NK-92 treated with Interleukin-12 subunit alpha and Interleukin-12 subunit beta, amount 100 ng/mL, for 24 hours (cell line): ENCODE measurements around the gene ALOX5AP.
"Not testable (repeated sequence)": the region's sequence is repeated elsewhere in the genome, so short reads cannot be mapped to it uniquely, and the experiment has no call there.

Experiments
- DNase-seq: peaks from one replicate; lab custom pipeline; 2025; lab: John Stamatoyannopoulos, UW

ALOX5AP gene

DNA sequence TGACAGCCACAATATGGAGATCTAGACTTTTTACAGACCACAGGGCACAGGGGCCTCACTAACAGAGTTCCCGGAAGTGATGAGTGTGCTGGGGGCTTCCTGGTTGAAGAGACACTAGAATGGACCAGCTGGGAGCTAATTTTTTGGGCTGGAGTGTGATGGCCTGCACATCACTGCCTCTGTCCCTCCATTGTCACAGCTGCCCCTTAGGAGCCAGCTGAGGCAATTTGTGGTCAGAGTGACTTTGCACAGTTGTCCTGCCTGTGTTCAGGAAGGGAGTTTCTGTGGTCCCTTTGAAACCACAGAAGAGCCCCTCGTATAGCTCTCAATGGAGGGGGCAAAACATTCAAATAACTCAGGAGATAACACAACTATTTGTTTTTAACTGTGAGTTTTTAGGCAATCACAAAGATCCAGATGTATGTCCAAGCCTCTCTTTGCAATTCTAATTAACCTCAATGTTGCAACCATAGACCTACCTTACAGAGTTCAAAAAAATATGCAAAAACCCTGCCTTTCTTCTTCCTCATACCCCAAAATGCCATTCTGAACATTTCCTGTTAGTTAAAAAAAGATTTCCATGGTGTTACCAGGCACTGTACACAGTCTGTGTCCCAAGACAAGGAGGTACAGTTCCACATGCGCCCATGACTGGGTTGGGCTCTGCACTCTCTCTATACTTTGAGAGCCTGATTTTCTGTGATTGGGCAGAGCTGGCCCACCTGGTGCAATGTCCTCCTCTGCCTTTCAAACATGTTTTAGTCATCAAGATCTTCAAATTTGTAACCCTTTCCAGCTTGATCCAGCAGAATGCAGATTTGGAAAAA is 2.4 kb downstream of the ALOX5AP start:
- DNase-seq: peak; percentile 55

DNA sequence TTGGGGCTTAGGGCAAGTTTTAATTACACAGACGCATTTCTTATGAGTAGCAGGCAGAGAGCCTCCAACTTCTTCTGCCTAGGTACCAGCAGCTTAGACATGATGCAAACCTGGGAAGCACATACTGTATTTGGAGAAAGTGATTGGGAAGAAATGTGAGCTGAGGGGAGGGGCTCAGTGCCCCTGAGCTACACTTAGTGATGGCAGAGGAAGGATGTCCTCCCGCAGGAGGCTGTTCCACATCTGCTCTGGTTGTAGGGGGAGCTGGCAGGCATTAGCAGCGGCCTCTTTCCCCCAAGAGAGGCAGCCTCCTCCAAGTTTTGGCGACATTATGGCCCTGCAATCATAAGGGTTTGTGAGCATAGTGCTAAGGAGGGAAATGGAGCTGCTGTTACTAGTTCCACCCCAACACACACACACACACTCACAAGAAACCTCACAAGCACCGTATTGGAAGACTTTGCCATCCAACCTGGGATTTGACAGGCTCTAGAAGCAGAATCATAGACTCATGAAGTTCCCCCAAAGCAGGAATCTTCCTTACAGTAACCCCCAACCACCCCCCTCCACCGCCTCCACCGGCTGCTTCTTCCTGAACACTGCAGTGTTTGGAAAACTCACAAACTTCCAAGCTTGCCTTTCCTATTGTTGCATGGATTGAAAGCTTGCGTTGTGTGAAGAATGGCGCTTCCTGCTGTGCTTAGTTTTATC is 3.3 kb downstream of the ALOX5AP start:
- no peak for DNase-seq

DNA sequence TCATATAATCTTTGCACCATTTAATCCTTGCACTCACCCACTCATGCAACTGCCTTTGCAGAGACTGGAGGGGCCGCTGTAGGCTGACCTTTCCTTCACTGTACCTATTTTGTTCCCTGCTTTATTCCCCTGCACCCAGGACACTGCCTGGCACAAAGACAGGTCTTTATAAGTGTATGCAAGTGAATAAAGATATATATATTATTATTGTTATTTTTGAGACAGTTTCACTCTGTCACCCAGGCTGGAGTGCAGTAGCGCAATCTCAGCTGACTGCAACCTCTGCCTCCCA is 3.8 kb downstream of the ALOX5AP start:
- peak; percentile 30 for DNase-seq

DNA sequence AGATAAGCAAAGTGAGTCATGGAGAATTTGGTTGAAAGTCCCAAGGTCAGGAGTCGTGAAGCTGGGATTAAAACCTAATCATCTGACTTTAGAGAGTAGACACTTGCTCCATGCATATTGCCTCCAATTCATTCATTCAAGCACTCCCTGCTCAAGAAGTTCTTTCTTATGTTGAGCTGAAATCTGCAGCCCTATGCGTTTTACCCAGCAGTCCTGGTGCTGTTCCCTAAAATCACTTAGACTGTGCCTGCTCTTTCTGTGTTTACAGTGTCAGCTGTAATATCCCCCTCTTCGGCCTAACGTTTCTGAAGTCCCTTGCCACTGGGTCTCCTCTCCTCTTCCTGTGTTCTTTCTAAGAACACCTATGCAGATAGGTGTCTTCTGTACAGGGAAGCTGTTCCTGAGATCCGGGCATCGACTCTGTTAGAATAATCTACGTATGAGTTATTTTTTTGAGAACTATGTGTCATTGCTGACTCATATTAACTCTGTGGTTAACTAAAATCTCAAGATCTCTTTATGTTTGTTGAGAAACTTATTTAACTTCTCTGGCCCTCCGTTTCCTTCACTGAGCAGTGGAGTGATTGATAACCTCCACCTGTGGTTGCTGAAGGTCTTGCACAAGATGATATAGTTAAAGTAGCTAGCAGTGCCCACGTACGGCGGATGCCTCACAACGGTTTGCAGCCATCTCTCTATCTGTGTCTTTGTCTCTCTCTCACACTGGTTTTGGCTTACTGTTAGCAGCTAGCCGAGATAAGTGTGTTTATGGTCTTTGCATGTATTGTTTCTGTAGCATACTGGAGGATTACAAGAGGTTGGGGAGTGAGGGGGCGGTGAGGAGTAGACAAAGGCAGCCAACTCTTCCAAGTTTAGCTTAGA is 4.7 kb downstream of the ALOX5AP start:
- DNase-seq: peak; percentile 77

DNA sequence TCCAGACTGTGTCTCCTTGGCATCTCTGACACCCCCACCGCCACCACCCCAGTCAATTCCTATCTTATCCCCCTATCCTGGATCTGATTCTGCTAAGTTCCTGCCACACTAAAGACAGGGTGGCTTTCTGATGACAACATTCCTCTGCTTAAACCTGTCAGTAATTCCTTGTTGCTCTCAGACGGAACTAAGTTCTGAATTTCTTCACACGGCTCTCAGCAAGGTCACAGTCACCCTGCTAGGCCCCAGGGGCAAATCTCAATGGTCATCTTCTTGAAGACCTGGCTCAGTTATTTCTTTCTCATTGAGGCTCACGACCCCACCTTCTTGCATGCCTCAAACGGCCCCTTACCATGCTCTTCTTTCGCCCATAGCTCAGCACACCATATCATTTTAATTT is 7.6 kb downstream of the ALOX5AP start:
- DNase-seq: no peak

DNA sequence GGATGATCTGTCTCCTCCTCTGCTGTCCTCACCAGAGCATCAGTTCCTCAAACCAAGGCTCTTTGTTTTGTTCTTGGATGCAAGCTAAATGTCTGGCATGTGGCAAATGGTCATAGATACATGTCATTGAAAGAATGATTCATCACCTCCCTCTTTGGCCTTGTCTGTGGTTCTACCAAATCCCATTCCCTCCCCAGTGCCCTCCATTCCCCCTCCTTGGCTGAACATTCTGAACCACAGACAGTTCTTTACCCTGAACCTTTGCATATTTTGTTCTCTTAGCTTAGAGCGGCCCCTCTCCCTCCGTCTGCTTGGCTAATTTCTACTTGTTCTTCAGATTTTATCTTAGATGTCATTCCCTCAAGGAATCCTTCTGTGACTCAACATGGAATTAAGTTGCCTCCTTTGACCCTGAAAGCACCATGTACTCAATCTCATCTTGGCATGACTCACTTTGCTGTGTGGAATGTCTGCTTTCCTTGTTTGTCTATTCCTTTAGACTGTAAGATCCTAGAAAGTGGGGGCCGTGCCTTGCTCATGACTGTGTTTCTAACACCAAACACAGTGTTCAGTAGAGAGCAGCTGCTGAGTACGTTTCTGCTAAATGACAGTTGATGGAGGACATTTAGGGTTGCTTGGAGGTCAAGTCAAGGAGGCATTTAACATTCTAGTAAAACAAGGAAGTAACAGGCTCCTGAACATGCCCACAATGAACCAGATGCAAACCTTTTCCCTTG is 8.1 kb downstream of the ALOX5AP start:
- DNase-seq: peak; percentile 39

DNA sequence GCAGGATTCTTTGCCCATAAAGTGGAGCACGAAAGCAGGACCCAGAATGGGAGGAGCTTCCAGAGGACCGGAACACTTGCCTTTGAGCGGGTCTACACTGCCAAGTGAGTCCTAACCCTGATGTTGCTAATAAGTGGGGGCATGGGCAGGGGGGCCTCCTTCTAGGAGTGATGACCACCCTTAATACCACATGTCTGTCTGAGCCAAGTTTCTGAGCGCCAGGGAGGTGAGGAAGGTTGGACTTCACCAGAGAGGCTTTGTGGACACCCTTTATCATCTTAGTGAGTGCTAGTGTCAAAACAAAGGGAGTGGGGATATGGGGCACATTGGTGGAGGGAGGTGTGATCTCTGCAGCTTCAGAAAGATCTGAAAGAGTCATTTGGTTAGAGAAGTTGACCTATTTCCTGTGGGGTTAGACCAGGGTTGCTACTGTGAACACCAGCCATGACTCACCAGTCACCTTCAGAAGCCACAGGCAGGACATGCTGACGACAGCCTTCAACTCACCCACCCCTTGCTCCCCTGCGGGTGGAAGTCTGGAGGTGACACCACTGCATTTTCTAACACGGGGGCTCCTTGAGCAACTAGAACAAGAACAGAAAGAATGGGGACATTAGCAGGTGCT is 8.8 kb downstream of the ALOX5AP start:
- DNase-seq: peak; percentile 95

DNA sequence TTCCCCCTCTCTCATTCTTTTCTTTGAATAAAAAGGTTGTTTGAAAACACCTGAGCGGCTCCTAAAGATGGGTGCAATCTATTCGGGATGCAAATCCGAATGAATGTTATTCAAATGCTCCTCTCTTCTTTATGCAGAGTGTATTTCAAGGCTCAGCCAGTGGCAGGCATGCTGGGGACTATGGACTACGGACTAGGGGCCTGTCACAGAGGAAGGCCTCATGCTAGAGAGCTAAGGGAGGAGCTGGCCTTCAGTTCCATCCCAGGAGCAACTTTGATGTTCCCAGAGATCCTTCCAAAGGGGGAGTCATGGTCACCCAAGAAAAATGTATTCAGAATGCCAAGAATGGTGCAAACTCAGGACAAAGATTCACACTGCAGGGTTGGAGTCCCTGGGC is 9.3 kb downstream of the ALOX5AP start:
- DNase-seq: no peak

DNA sequence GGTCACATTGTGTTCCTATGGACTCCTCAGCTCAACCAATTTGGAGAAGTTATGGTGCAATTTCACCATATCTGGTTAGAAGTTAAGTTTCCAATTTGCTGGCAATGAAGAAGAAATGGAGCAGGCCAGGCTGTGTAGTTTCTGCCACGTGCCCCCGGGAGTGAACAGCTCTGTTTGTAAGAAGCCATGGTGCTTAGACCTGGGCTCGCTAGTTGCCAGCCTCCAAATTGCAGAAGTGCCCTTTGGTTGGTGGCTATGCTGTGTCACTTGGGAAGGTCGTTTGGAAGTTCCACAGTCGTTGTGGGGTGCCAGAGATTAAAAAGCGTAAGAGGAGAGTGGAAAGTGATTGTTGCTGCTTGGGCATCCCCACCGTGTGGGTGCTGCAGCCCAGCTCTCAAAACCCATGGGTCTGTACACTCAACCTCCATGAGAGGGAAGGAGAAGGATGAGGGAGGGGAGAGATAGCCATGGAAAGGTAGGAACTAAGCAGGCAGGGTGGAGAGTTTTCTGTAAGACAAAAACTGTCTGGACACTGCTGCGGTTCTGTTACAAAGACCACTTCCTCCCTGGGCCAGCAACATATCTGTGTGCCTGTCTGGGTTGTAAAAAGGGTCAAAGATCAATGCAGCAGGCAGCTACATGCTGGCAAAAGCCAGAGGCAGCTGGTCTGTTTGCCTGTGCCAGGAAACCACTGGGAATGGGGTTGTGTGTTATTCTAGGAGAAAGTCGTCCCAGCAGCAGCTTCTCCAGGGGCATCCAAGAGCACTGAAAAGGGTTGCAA is 10.8 kb downstream of the ALOX5AP start:
- DNase-seq: peak; percentile 13

DNA sequence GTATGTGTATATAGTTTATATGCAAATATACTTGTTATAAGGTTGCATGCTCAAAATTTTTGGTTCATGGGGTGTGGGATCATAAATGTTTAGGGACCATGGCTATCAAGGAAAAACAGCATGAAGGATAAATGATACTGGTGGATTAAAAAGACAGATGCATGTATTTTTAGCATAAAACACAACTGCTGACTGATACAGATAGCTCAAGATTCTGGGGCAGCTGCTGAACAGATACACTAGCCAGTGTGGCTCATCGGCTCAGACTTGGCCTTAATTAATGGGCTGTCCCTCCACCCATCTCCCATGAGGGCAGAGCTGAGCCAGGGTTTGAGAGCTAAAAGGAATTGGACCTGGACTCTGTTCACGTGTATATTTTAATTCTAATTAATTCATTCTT is 11.4 kb downstream of the ALOX5AP start:
- DNase-seq: no peak

DNA sequence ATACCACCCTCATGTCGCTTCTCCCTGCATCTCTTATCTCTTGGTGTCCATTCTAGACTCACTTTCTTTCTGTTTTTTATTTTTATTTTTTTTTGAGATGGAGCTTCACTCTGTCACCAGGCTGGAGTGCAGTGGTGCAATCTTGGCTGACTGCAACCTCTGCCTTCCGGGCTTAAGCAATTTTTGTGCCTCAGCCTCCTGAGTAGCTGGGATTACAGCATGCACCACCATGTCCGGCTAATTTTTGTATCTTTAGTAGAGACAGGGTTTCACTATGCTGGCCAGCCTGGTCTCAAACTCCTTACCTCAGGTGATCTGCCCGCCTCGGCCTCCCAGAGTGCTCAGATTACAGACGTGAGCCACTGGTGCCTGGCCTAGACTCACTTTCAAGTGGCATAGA is 12.5 kb downstream of the ALOX5AP start:
- not testable (repeated sequence) for DNase-seq

DNA sequence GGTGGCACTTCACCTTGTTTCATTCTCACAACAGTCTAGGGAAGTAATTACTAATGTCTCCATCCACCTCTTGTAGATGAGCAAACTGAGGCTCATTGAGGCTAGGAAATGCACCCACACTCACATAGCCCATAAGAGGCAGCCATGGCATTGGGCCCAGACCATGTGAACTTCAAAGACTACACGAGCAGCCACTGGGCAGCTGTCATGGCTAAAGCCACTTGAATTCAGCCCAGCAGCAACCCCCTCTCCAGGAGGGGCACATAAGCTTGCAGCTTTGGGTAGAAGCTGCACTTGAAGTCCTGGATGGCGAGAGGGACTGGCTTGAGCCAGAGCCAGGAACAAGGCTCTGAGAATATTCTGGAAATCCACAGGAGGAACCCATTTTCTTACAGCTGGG is 13.4 kb downstream of the ALOX5AP start:
- DNase-seq: no peak

DNA sequence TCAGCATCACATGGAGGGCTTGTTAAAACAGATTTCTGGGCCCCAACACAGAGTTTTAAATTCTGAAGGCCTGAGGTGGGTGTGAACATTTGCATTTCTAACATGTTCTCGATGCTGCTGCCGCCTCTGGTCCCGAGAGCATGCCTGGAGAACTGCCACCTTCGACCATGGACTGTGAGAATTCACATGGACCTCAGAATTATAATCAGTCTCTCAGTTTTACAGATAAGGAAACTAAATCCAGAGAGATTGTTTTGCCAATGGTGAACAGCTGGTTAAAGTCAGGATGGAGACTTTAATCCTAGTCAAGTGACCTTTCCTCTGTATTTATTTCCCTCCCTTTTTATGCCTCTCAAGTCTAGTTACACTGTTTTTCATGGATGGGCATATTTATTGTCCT is 14.7 kb downstream of the ALOX5AP start:
- no peak for DNase-seq

DNA sequence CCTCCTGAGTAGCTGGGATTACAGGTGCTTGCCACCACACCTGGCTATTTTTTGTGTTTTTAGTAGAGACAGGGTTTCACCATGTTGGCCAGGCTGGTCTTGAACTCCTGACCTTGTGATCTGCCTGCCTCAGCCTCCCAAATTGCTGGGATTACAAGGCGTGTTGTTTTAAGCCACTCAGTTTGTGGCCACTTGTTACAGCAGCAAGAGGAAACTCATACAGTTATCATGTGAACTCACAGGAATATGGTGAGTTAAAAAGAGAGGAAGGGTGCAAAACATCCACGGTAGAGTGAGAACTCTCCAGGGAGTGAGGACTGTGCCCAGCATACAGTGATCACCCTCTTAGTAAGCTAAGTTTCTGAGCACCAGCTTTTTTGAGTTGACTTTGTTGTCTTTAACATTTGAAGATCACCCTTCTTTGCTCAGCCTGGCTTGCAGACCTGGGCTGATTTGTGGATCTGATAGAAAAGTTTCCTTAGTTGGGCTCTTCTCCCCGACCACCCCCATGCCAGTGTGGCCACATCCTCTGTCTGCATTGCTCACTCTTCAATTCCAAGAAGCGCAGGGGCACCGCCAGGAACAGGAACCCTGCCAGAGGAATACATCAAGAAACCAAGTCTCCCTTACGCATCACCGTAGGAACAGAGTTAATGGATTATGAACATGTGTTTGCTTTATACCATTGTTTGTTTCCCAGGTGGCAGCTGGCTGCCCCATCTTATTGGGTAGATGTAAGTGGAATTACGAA is 16.0 kb downstream of the ALOX5AP start:
- no peak for DNase-seq

DNA sequence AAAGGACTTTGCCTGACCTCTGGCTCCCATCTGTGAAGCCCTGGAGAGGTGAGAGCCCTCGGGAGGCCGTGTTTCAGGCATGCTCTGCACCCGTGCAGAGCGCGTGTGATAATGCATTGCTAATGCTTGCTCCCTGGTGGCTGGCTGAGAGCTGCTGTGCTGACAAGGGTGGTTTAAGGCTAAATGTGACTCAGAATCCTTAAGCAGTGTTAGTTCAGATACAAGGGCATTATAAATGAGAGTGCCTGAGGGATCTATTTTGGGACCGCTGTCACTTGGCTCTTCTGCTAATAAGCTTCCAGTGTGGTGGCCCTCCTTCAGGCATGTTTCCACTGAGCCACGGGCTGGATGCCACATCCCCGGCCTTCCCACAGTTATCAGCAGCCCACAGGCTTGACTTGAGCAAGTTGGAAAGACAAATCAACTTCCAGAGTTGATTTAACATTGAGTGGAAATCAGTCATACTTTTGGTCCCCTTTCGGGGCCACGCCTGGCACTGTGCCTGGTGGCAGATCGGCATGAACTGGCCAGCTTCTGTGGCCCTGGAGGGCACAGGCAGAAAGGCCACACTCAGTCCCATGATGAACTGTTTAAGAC is 17.0 kb downstream of the ALOX5AP start:
- DNase-seq: no peak

DNA sequence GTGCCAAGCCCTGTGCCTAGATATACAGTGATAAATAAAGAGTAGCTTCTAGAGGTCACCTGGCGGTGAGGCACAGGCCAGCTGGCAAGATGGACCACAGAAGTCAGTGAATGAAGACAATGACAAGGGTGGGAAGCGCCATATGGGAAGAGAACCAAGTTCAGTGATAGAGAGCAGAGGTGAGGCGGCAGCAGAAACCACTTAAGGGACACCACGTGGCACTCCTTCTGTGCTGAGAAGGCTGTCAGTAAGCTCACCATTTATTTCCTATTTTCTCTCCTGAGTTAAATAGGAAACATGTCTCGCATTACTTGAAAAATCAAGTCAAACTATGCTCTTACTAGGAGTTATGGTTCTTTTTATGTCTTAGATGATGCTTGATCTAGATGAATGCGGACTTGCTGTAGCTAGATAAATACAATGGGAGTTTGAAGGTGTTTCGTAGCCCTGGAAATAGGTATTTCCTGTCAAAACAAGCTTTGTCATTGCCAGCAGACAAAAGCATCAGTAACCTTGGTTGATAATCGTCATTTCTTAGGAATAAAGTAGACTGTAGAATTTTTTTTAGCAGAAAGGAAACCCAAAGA is 17.8 kb downstream of the ALOX5AP start:
- DNase-seq: no peak

DNA sequence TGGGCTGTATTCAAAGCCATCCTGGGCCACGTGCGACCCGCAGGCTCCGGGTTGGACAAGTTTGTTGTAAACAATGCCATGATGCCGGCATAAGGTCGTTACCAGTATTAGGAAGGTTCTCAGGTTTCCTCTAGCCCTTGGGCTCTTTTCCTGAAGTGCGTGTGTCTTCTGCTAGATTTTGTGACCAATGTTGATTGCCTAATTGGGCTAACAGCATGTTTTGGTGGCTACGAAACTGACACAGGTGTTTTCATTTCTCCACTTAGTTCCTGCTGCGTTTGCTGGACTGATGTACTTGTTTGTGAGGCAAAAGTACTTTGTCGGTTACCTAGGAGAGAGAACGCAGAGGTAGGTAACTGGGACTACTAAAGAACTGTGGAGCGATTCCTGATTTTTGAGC is 20.3 kb downstream of the ALOX5AP start:
- no peak for DNase-seq

DNA sequence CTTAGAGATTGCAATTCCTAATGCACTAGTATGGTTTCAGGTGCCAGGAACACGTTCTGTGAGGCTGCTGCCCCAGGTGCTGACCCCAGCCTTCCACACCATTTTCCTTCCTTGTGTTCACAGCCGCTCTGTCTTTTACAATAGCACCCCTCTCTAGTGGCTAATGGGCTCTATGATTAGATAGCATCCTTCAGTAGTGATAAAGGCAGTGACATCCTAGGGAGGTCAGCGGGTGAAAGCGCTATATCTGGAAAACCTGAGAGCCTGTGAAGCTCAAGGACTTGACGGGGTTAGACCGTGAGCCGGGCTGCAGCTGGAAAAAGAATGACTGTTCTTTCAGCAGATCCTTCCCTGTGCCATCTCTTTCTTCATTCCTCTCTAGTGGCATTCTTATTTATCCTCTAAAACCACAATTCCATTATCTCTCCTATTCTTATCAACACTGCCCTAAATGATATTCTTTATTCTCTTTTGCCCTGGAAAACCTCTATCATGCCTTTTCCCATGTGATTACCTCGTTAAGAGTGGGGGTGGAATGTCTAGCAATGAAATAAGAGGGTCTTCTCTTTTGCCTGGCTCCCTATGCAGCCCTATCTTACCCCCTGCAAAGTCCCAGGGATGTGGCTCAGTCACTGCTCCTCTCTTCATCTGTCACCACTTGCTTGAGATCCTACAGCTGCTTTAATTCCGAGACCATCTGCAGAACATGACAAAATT is 21.8 kb downstream of the ALOX5AP start:
- DNase-seq: no peak

DNA sequence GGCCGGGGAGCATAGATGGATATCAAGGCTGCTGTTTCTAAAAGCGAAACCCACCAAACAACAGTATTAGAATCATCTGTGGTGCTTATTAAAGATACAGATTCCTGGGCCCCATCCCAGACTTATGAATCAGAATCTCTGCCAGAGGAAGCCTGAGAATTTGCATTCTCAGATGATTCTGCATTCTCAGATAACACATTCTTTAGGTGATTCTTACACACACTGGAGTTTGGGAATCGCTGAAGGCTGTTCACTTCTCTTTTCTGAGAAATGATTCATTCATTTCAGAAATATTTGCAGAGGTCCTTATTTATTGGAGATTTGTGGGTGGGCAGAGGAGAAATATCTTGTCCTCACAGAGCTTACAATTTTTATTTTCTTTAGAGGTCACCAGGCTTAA is 24.4 kb downstream of the ALOX5AP start:
- DNase-seq: no peak
